Right lung (tissue), 5 donors: ENCODE results near the gene IDNK. TPM values are rescaled to one million over a fixed set of nuclear protein-coding genes. Genes with fewer than 3 reads are reported as not detected.

Experiments used
- DNase-seq, 2 donors: peaks; one replicate each; pipeline ENCODE4 v3.0.0-alpha.2; 2013
- polyA plus RNA-seq, 5 donors: library from polyadenylated mRNA; unstranded; fragments of 120-200 nt; gene quantifications; one replicate each; pipeline versions ENCODE4 v1.2.1 to v1.2.3, GENCODE V29; 2013; ENCODE audit warnings: inconsistent platforms in 1 of 5, low replicate concordance in 1 of 5; ENCODE audit not compliant: insufficient read length in 5 of 5, insufficient read depth in 1 of 5

Gene IDNK
- polyA plus RNA-seq, 5 donors: 4.8 to 7.3 (median 6.2) TPM

- no peak for DNase-seq
Observed at GRCh38 chr9:83630938-83631457, 8.1 kb downstream of the IDNK start.

DNA sequence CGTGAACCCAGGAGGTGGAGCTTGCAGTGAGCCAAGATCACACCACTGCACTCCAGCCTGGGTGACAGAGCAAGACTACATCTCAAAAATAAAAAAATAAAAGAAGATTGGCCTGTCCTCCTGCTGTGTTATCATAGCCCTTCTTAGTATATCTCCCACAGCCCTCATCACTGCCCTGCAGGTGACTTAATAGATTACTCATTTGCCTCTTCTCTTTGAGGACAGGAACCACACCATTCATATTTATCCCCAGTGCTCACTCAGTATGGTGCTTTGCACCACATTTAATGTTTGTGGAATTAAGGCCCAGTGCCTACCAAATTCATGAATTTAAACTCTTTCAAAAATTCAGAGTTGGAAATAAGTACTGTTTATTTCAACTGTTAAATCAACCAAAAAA, 10.3 kb downstream of the IDNK start:
- DNase-seq: no peak

DNA sequence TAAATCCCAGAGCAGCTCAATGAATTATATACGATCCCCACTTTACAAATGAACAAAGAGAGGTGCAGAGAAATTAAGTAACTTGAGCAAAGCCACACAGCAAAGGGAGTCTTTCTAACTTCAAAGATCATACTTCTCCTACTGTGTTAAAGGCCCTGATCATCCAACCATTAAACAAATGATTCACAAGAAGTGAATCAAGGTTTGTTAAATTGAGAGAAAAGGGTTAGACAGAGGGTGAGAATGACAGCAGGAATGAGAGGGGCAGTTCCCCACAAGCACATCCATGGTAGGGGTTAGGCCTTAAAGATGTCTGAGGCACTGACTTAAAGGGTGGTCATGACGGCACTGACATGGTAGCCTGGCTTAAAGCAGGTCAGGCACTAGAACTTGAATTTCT, 10.7 kb downstream of the IDNK start:
- DNase-seq: no peak

DNA sequence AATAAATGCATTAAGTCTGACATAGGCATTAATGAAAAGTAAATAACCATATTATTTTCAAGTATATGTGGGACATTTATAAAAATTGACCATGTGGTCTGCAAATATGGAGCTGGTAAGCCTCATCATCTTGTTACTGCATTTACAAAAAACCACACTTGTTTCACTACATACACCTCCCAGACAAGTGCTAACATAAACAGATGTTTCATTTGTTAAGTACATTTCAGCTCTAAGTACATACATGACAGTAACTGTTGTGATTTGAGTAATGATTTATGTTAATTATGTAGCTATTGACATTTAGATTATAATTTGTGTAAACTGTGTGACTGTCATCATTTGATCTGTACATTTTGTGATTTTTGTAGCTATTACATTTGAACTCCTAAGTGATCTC, 13.9 kb downstream of the IDNK start:
- DNase-seq: no peak

DNA sequence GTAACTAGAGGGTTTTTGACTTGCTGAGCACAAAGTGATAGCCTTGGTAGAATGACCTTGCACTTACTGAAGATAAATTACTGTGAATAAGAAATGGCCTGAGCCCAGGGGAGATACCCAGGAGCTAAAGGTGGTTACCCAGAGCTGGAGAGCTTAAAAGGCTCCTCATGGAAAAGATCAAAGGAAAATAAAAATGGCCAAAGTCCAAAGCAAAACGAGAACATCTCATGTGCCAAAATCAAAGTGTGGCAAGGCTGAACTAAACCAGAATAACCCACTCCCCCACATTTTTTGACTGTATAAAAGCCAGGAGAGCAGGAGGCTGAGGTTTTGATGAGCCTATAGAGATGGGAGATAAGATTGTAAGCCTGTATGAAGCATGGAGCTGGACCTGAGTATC, 14.4 kb downstream of the IDNK start:
- no peak for DNase-seq

- DNase-seq: no peak
Observed at GRCh38 chr9:83639266-83639665, 16.3 kb downstream of the IDNK start.

GRCh38 chr9:83642793-83643192, 19.9 kb downstream of the IDNK start:
- no peak for DNase-seq

DNA sequence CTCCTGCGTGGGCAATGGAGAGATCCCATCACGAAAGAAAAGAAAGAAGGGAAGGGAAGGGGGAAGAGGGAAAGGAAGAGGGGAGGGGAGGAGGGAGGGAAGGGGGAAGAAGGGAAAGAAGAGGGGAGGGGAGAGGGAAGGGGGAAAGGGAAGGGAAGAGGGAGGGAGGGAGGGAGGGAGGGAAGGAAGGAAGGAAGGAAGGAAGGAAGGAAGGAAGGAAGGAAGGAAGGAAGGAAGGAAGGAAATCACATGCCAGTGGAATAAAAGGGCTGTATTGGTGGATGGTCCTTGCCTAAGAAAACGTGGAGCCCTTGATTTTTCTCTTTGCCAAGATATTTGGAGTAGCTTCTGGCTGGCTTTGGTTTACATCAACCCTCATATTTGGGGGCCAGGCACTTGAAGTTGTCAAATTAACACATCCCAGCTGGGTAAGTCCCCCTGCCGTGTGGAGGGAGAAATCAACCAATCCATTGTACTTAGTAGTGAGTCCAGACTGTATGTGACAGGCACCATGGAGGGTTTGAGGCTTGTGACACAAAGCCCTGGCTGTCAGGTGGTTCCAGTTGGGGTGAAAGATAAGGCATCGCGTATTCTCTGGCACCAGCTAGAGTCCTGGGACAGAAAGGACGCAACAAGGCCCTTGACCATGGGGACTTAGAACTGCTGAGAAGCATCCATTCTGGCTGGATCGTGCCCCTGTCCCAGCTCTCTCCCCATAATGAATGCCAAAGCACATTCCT, 23.7 kb downstream of the IDNK start:
- DNase-seq: no peak

GRCh38 chr9:83649080-83649479, 26.1 kb downstream of the IDNK start:
- no peak for DNase-seq

DNA sequence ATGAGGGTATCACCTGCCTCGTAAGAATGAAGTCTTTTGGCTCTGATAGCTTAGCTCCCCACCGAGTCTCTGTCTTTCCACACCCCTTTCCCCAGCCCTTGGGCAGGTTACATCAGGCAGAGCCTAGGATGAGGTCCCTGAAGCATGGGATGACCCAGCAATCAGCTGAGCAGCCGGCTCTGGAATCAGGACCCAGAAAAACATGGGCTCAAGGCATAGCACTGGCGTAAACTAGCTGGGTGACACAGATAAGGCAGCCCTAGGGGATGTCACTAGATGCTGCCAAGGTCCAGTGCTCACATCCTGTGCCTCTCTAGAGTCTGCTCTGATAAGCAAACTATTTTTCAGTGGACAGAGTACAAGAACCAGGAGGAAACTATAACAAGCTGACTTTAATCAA, 26.6 kb downstream of the IDNK start:
- DNase-seq: no peak

- DNase-seq: no peak
Observed at GRCh38 chr9:83651558-83651957, 28.6 kb downstream of the IDNK start.

GRCh38 chr9:83652433-83652832, 29.5 kb downstream of the IDNK start:
- DNase-seq: no peak

- DNase-seq: no peak
Observed at GRCh38 chr9:83655433-83655832, 32.5 kb downstream of the IDNK start.

GRCh38 chr9:83656032-83656680, 33.2 kb downstream of the IDNK start:
- no peak for DNase-seq

DNA sequence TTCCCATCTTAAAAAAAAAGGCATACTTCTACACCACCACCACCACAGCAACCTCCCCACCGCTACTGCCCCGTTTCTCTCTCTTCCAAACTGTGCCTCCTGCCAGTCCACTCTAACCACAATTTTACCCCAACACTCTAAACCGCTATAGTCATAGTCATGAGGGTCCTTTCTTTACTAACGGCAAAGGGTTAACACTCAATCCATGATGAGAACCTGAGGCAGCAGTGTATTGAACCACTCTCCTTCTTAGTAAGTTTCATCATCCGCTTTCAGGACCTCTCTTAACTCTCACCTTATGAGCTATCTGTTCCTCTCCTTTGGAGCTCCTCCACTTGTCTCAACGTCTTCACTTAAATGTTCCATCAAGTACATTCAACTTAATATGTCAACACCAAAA, 34.0 kb downstream of the IDNK start:
- no peak for DNase-seq

DNA sequence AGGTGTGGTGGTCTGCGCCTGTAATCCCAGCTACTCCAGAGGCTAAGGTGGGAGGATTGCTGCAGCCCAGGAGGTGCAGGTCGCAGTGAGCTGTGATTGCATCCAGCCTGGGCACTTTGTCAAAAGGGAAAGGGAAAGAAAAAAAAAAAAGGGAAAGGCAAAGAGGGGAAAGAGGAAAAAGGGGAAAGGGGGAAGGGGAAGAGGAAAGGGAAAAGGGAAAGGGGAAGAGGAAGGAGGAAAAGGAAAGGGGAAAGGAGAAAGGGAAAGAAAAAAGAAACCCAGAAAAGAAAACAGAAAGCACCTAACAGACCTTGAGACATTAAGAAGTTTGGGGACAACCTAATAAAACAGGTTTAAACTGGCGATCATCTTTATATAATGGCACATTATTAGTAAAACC, 40.0 kb downstream of the IDNK start:
- no peak for DNase-seq

GRCh38 chr9:83665580-83666200, 42.7 kb downstream of the IDNK start:
- DNase-seq: no peak

DNA sequence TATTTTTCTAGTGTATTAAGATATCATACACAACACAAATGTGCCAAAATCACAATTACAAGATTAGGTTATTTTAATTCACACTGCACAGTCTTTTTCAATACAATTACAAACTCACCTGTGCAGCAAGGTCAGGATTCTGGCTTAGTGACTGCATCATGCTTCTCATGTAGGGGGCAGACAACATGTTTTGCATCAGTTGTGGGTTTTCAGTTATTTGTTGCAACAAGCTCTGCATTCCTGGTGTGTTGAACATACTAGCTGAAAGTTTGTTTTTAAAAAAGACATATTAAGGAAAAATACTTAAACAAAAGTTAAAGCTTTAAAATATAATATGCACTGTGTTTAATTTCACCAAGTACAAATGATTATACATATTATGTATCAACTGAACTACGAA, 46.1 kb downstream of the IDNK start:
- no peak for DNase-seq

DNA sequence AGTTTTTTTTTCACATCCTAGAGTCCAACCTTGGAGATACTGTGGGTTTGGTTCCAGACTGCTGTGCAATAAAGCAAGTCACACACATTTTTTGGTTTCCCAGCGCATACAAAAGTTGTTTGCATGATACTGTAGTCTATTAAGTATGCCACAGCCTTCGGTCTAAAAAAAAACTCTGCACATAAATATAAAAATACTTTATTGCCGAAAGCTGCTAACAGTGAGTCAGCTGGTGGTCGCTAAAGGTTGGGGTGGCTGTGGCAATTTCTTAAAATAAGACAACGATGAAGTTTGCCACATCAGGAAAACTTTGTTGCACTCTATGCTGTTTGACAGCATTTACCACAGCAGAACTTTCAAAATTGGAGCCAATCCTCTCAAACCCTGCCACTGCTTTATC, 47.4 kb downstream of the IDNK start:
- DNase-seq: no peak

DNA sequence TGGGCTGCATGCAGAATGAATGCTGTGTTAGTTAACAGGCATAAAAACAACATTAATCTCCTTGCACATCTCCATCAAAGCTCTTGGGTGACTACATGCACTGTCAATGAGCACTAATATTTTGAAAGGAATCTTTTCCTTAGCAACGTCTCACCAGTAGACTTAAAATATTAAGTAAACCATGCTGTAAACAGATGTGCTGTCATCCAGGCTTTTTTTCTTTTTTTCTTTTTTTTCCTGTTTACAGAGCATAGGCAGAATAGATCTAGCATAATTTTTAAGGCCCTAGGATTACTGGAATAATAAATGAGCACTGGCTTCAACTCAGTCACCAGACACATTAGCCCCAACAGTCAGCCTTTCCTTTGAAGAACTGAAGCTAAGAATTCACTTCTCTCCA, 48.5 kb downstream of the IDNK start:
- no peak for DNase-seq

- DNase-seq: no peak
Observed at GRCh38 chr9:83675466-83675865, 52.5 kb downstream of the IDNK start.

DNA sequence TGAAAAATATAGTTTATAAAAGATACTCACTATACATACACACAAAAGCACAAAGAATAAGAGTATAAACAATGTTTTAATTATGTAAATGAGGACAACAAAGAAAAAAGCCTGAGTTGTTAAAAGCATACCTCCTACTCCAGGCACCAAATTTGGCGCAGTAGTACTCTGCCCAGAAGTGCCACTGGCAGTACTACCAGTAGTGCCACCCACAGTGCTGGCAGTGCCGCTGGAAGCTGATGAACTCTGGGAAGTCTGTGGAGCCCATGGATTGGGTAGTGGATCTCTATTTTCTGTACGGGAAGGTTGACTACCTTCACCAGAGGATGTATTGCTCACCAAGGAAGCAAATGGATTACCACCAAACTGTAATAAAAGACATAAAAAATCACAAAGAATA, 54.7 kb downstream of the IDNK start:
- no peak for DNase-seq

DNA sequence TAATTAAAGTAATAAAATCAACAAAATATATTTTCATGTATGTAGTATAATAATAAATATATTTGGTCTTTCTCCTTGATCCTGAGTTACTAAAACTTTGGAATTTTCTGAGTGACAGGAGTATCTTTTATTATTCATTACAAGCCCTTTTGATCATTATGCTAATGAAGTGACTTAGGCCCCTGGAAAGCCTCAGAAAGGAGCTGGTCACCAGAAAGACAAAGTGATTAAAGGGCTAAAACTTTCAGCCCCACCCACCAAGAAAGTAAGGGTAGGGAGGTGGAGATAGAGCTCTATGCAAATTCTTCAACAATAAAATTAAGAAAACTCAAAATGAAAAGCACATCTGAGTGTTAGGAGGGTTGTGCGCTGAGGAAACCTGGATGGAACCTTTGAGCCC, 57.3 kb downstream of the IDNK start:
- DNase-seq: no peak
